CD14-positive monocyte (primary cell): ENCODE measurements around the gene RPL19. TPM values are rescaled to one million over a fixed set of nuclear protein-coding genes. Genes with fewer than 3 reads are reported as not detected.

ENCODE experiments used
- DNase-seq, 3 donors: peaks; one replicate each; pipeline ENCODE4 v3.0.0-alpha.2; 2011 to 2022
- H2AFZ ChIP-seq: 2 replicates; pipeline ENCODE4 v1.6.0; 2012; ENCODE audit warnings: mild to moderate bottlenecking, low read depth, low read length, inconsistent platforms; ENCODE audit not compliant: insufficient read depth, poor library complexity, severe bottlenecking
- H3K27ac ChIP-seq, 2 donors: 1 replicate in 1 of 2; 2 replicates in 1 of 2; pipeline ENCODE4 v1.5.1; 2012 to 2013; ENCODE audit warnings: low read length in 2 of 2, control low read depth in 1 of 2, inconsistent platforms in 1 of 2, low read depth in 1 of 2, mild to moderate bottlenecking in 1 of 2
- H3K27me3 ChIP-seq, 2 donors: one replicate each; pipeline versions ENCODE4 v1.6.0 to v1.6.1; 2011 to 2013; ENCODE audit warnings: low read length in 2 of 2; ENCODE audit not compliant: control insufficient read depth in 2 of 2, insufficient read depth in 2 of 2
- H3K36me3 ChIP-seq, 2 donors: replicated peaks in 1 of 2; 1 replicate in 1 of 2; 2 replicates in 1 of 2; pipeline versions ENCODE4 v1.5.1 to v1.6.1; 2012 to 2013; ENCODE audit warnings: low read length in 2 of 2, control low read depth in 1 of 2, inconsistent platforms in 1 of 2, mild to moderate bottlenecking in 1 of 2; ENCODE audit not compliant: insufficient read depth in 2 of 2, control insufficient read depth in 1 of 2
- H3K4me1 ChIP-seq, 2 donors: 1 replicate in 1 of 2; 2 replicates in 1 of 2; pipeline versions ENCODE4 v1.5.1 to v1.6.1; 2012 to 2013; ENCODE audit warnings: low read length in 2 of 2, control low read depth in 1 of 2, inconsistent platforms in 1 of 2, mild to moderate bottlenecking in 1 of 2, moderate library complexity in 1 of 2; ENCODE audit not compliant: insufficient read depth in 2 of 2, control insufficient read depth in 1 of 2
- H3K4me2 ChIP-seq: replicated peaks from 2 replicates; pipeline ENCODE3; 2012; ENCODE audit warnings: low read length, moderate library complexity, mild to moderate bottlenecking; ENCODE audit not compliant: poor library complexity, severe bottlenecking; ENCODE audit errors: extremely low read depth
- H3K4me3 ChIP-seq, 3 experiments: fragments of 200-600 bp in 1 of 3; sonication (generic) in 1 of 3; replicated peaks in 1 of 3; 1 replicate in 2 of 3; 2 replicates in 1 of 3; pipeline ENCODE4 v1.5.1; 2011 to 2013; ENCODE audit warnings: low read length in 3 of 3, mild to moderate bottlenecking in 3 of 3, control low read depth in 2 of 3, low read depth in 2 of 3, inconsistent platforms in 1 of 3, moderate library complexity in 1 of 3
- H3K79me2 ChIP-seq: 2 replicates; pipeline ENCODE4 v1.6.0; 2012; ENCODE audit warnings: mild to moderate bottlenecking, control low read depth, inconsistent platforms, low read length, moderate library complexity; ENCODE audit not compliant: insufficient read depth
- H3K9ac ChIP-seq: 2 replicates; pipeline ENCODE4 v1.6.0; 2017; ENCODE audit warnings: low read length, mild to moderate bottlenecking; ENCODE audit not compliant: insufficient read depth, poor library complexity, severe bottlenecking
- H3K9me3 ChIP-seq, 2 donors: replicated peaks in 1 of 2; 1 replicate in 1 of 2; 2 replicates in 1 of 2; pipeline versions ENCODE4 v1.5.1 to v1.6.1; 2012 to 2013; ENCODE audit warnings: low read length in 2 of 2, control low read depth in 1 of 2; ENCODE audit not compliant: control insufficient read depth in 1 of 2, insufficient read depth in 1 of 2
- H4K20me1 ChIP-seq: 2 replicates; pipeline ENCODE4 v1.6.0; 2012; ENCODE audit warnings: mild to moderate bottlenecking, low read length, control low read depth, moderate library complexity; ENCODE audit not compliant: insufficient read depth
- H3K27ac Mint-ChIP-seq, 7 donors: one replicate each; pipeline ENCODE4 v1.8.0; 2020; ENCODE audit warnings: mild to moderate bottlenecking in 7 of 7, mixed read lengths in 7 of 7, moderate library complexity in 6 of 7, inconsistent platforms in 2 of 7
- H3K27me3 Mint-ChIP-seq, 3 donors: one replicate each; pipeline ENCODE4 v1.8.0; 2021 to 2022; ENCODE audit warnings: low read depth in 3 of 3, mild to moderate bottlenecking in 3 of 3, mixed read lengths in 3 of 3, moderate library complexity in 3 of 3, inconsistent platforms in 1 of 3
- H3K36me3 Mint-ChIP-seq, 2 donors: one replicate each; pipeline ENCODE4 v1.8.0; 2020; ENCODE audit warnings: mixed read lengths in 2 of 2, inconsistent platforms in 1 of 2, mild to moderate bottlenecking in 1 of 2
- H3K4me1 Mint-ChIP-seq: one replicate; pipeline ENCODE4 v1.8.0; 2020; ENCODE audit warnings: mild to moderate bottlenecking, mixed read lengths
- H3K4me3 Mint-ChIP-seq, 2 donors: one replicate each; pipeline ENCODE4 v1.8.0; 2020; ENCODE audit warnings: mild to moderate bottlenecking in 2 of 2, mixed read lengths in 2 of 2, moderate library complexity in 1 of 2
- H3K9me3 Mint-ChIP-seq, 7 donors: one replicate each; pipeline ENCODE4 v1.8.0; 2020 to 2022; ENCODE audit warnings: mixed read lengths in 7 of 7, mild to moderate bottlenecking in 6 of 7, moderate library complexity in 6 of 7, inconsistent platforms in 2 of 7
- CTCF ChIP-seq: fragments of 200-600 bp; IDR thresholded peaks from one replicate; pipeline ENCODE4 v1.8.0; 2022; ENCODE audit warnings: antibody characterized with exemption, mild to moderate bottlenecking
- WGBS: methylation state at CpG from one replicate; pipeline ENCODE4 v1.1.5; 2013; ENCODE audit warnings: missing lambda C conversion rate; ENCODE audit not compliant: insufficient coverage; 5-methylcytosine and 5-hydroxymethylcytosine counted together
- intact Hi-C, 2 donors: fragments of 100-400 bp; cut with micrococcal nuclease; formaldehyde crosslinking; loops; one replicate each; pipeline versions ENCODE4 v1.15.0 to v1.15.1; 2023
- polyA plus RNA-seq, 3 donors: library from polyadenylated mRNA; depleted of rRNA in 1 of 3; unstranded in 2 of 3; stranded (reverse) in 1 of 3; fragments of 300-500 nt in 2 of 3; fragments of >200 nt in 1 of 3; fragmentation: Illumina TruSeq in 2 of 3; gene quantifications; 1 replicate in 2 of 3; 2 replicates in 1 of 3; pipeline ENCODE4 v1.2.3, GENCODE V29; 2012 to 2021

Gene RPL19
- polyA plus RNA-seq, 3 donors, result 1,069 to 1,809 (median 1,232) TPM

- peak overlapping the region; percentile 73 for H2AFZ ChIP-seq
- H3K27me3 ChIP-seq, result no peaks in the 10 kb centered on the region
- H3K36me3 ChIP-seq, result peaks cover 34 to 36% of the 10 kb centered on the region in 2 donors
- peak overlapping the region; percentile 92 for H3K4me2 ChIP-seq
- intact Hi-C loops, result loop anchor here in 1 of 2 donors (5.0 kb wide), 1 partner anchor 37 kb away; no protein-coding TSS in a partner anchor
- peak overlapping the region; percentile 82 to 100 for H3K27ac ChIP-seq
- 0% methylated on average over 4 of the region's 10 CpGs for WGBS
- peak overlapping the region; percentile 61 to 91 (median 90) for H3K4me3 ChIP-seq
- TF ChIP-seq CTCF, result no peak
- Mint-ChIP-seq H3K4me3 (peak overlapping the region; percentile 97 to 99), H3K27ac (peak overlapping the region; percentile 97 to 100 (median 99)), H3K27me3 (peaks cover 0 to 3% (median 0%) of the 10 kb centered on the region in 3 donors), H3K4me1 (peaks cover 47% of the 10 kb centered on the region), H3K9me3 (no peaks in the 10 kb centered on the region), H3K36me3 (peaks cover 37 to 39% of the 10 kb centered on the region in 2 donors)
- no peaks in the 10 kb centered on the region for H3K9me3 ChIP-seq
- peaks cover 28% of the 10 kb centered on the region for H3K79me2 ChIP-seq
- peaks cover 40% of the 10 kb centered on the region for H4K20me1 ChIP-seq
- DNase-seq, result peak; percentile 90 to 93 (median 93)
- H3K9ac ChIP-seq, result peak overlapping the region; percentile 89
- peaks cover 51 to 63% of the 10 kb centered on the region in 2 donors for H3K4me1 ChIP-seq
Observed at GRCh38 chr17:39199820-39200069, 338 bp upstream of the RPL19 start.

- H3K27ac Mint-ChIP-seq, result peak overlapping the region; percentile 97 to 100 (median 99)
- H3K4me2 ChIP-seq, result peak overlapping the region; percentile 92
- H3K27me3 ChIP-seq, result no peaks in the 10 kb centered on the region
- DNase-seq, result no peak
- H3K36me3 ChIP-seq, result peaks cover 39 to 41% of the 10 kb centered on the region in 2 donors
- peak overlapping the region; percentile 97 to 99 for H3K4me3 Mint-ChIP-seq
- peaks cover 0 to 2% (median 0%) of the 10 kb centered on the region in 3 donors for H3K27me3 Mint-ChIP-seq
- no peaks in the 10 kb centered on the region for H3K9me3 Mint-ChIP-seq
- peak overlapping the region; percentile 89 for H3K9ac ChIP-seq
- intact Hi-C loops, result no loop called here
- peaks cover 40% of the 10 kb centered on the region for H3K4me1 Mint-ChIP-seq
- no peaks in the 10 kb centered on the region for H3K9me3 ChIP-seq
- H3K79me2 ChIP-seq, result peaks cover 28% of the 10 kb centered on the region
- peaks cover 47 to 57% of the 10 kb centered on the region in 2 donors for H3K4me1 ChIP-seq
- peaks cover 40 to 43% of the 10 kb centered on the region in 2 donors for H3K36me3 Mint-ChIP-seq
- peak overlapping the region; percentile 73 for H2AFZ ChIP-seq
- no peak for TF ChIP-seq CTCF
- peak overlapping the region; percentile 82 to 100 for H3K27ac ChIP-seq
- H4K20me1 ChIP-seq, result peaks cover 40% of the 10 kb centered on the region
- peak overlapping the region; percentile 61 to 91 (median 90) for H3K4me3 ChIP-seq
- 40% methylated on average over 6 of the region's 11 CpGs for WGBS
Observed at GRCh38 chr17:39200957-39201510, 951 bp downstream of the RPL19 start.
